Fibroblast of pulmonary artery (primary cell): ENCODE results near the gene STK40.

ENCODE experiments used
- DNase-seq: peaks from one replicate; pipeline ENCODE4 v3.0.0-alpha.2; 2010; ENCODE audit warnings: low read depth
- H3K4me3 ChIP-seq: replicated peaks from 2 replicates; pipeline ENCODE4 v1.5.1; 2011; ENCODE audit warnings: low read depth, mild to moderate bottlenecking, control low read depth, low read length, moderate library complexity
- TF ChIP-seq, protein P1 (sequence below): IDR thresholded peaks from 2 replicates; pipeline ENCODE4 v1.5.1; 2011; ENCODE audit warnings: mild to moderate bottlenecking, control low read depth, low read length, inconsistent platforms; ENCODE audit errors: missing control alignments

Gene STK40

DNA sequence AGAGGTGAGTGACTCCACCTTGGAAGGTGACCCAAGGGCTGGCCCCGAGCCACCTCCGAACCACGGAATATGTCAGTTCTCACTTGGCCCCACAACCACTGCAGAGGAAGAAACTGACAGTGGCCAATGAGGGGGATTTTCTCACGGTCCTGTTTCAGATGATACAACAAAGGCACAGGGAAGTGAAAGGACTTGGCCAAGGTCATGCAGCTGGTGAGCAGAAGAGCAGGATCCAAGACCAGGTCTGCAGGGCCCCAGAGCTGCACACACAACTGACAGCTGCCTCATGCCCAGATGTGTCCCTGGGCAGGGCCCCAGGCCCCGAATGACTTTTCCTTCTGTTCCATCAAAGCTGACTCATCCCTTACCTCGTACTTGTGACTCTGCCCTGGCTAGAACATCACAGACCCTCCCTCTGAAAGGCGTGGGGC is 36.5 kb downstream of the STK40 start:
- DNase-seq = no peak
- no peak overlapping the region for H3K4me3 ChIP-seq

DNA sequence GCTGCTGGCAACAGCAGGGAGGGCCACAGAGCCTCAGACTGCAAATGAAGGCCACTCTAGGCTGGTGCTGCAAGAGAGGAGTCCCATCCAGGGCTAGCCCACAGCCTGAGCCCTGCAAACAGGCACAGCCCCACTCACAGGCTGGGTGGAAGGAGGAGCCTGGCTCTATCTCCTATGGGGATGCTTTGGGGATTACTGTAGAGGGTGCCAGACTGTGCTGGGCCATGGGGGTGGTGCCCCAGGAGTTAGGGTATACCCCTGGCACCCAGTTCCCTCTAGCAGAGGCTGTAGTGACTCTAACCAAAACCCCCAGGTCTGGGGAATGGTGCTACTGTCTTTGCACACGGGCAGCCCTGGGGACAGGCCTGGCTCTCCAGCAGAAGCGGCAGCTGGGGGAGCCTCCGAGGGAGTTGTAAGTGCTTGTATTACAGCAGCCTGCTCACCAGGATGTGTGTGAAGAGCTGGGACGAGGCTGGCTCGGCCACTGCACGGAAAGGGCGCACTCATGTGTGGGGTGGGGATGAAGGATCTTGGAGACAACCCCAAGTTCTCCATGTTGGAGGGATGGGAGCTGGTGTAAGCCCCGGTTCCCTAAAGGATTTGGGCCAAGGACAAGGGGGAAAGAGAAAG is 38.9 kb downstream of the STK40 start:
- DNase-seq = no peak
- H3K4me3 ChIP-seq = no peak overlapping the region
- TF ChIP-seq, protein P1, sequence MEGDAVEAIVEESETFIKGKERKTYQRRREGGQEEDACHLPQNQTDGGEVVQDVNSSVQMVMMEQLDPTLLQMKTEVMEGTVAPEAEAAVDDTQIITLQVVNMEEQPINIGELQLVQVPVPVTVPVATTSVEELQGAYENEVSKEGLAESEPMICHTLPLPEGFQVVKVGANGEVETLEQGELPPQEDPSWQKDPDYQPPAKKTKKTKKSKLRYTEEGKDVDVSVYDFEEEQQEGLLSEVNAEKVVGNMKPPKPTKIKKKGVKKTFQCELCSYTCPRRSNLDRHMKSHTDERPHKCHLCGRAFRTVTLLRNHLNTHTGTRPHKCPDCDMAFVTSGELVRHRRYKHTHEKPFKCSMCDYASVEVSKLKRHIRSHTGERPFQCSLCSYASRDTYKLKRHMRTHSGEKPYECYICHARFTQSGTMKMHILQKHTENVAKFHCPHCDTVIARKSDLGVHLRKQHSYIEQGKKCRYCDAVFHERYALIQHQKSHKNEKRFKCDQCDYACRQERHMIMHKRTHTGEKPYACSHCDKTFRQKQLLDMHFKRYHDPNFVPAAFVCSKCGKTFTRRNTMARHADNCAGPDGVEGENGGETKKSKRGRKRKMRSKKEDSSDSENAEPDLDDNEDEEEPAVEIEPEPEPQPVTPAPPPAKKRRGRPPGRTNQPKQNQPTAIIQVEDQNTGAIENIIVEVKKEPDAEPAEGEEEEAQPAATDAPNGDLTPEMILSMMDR = no peak

More for the DNA sequence above, 36.5 kb downstream of the STK40 start:
- TF ChIP-seq, protein P1 = no peak

DNA sequence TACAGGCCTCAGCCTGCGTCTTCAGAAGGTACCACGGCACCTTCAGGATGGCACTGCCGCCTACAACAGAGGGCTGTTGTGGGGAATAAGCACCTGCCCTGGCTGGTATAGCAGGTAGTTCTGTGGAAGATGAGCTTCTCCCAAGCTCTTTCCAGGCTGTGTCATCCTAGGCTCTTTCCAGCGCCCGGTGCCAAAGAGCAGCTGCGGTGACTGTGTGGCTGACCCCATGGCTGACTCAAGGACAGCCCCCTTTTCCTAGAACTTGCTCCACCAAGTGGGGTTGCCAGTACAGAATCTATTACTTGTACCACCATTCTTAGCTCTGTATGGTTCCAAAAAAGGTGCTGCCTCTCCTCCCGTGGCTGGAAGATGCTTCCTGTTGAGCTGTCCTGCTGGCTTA is 40.4 kb downstream of the STK40 start:
- H3K4me3 ChIP-seq = no peak overlapping the region
- TF ChIP-seq, protein P1 = no peak
- no peak for DNase-seq

DNA sequence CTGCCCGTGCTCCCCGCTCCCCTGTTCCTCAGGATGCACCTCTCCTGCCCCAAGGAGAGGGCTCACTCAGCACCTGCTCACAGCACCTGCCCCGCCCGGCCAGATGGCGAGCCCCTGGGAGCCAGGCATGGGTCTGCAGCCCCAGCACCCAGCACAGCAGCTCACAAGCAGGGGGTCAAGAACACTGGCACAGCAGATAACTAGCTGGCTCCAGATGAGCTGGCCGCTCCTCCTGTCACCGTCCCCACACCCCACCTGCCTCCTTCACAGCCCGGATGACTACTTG is 41.4 kb downstream of the STK40 start:
- H3K4me3 ChIP-seq = no peak overlapping the region
- TF ChIP-seq, protein P1 = no peak
- no peak for DNase-seq

DNA sequence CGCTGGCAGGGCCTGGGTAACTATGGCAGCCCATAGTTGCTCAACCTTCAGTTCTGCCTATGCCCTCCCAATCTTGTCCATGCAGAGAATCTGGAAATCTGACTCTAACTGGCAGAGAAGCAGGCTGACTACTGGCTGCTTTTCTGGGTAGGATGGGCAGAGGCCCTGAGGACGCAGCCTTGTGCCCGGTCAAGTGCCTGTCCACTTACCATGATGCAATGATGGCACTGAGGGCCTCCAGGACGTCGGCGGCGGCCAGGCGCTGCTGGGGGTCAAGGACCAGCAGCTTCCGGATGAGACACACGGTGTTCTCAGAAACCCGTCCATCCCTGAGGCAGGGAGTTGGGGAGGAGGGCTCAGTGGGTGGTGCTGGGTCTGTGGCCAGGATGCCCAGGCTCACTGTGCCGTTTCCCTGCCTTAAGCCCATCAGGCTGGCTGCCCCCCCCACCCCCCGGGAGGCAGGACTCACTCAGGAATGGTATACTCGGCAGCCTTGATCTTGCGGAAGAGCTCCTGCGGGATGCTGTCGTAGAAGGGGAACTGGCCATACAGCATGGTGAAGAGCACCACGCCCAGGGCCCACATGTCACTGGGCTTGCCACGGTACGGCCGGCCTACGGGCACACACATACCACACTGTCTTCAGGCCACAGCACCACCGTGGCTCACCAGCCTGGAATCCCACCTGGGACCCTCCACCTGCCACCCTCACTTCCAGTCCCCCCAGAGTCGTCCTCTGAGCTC is 41.9 kb downstream of the STK40 start:
- H3K4me3 ChIP-seq = no peak overlapping the region
- TF ChIP-seq, protein P1 = no peak
- DNase-seq = no peak

DNA sequence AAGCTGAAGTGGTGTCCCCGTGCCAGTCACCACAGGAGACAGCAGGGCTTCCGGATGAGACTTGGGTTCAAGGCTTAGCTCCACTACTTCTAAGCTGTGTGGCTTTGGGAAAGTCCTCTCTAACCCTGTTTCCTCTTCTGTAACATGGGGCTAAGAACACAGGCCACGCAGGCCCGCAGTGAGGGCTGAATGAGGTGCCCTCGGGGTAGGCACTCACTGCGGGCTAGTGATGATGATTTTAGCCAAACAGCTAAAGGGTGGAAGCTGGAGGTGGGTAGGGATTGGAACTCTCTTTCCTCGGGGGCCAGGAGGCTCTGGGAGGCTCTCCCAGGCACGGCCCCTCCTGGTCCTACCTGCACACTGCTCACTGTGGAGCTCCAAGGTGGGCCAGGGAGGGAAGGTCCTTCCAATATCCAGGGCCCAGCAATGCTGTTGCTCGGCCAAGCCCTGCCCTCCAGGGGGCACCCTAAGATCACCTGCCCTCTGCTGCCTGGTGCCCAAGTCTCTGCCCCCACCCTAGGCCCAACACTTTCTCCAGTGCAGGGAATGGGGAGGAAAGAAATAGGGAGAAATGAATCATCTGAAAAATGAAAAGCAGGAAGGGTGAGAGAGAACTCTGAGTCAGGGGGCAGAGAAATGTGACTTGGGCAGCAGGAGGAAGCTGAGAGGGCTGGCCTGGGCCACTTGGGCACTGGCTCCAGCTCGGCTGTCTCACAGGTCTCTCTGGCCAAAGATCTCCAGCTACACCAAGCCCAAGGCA is 43.1 kb downstream of the STK40 start:
- TF ChIP-seq, protein P1 = peak; percentile 68
- peak; percentile 79 for DNase-seq

More for the DNA sequence above, 43.1 kb downstream of the STK40 start:
- H3K4me3 ChIP-seq = no peak overlapping the region
